ENCODE measurements around the gene NFKB1. TPM values are rescaled to one million over a fixed set of nuclear protein-coding genes. Genes with fewer than 3 reads are reported as not detected.
"Not testable (repeated sequence)": the region's sequence is repeated elsewhere in the genome, so short reads cannot be mapped to it uniquely, and the experiment has no call there.

NFKB1 gene
- total RNA-seq, 1 experiment from 2014 or later = 24.7 TPM

GRCh38 chr4:102569200-102569599, 68.0 kb downstream of the NFKB1 start:
- peaks cover 13% of the 10 kb centered on the region for H3K36me3 ChIP-seq
- no peaks in the 10 kb centered on the region for H3K27me3 ChIP-seq
- H3K9me3 ChIP-seq = no peaks in the 10 kb centered on the region
- H3K4me3 ChIP-seq = no peak overlapping the region
- no peak for DNase-seq

GRCh38 chr4:102570211-102570610, 69.1 kb downstream of the NFKB1 start:
- not testable (repeated sequence) for H3K9me3 ChIP-seq, H3K27me3 ChIP-seq, DNase-seq, H3K4me3 ChIP-seq
- H3K36me3 ChIP-seq = peaks cover 13% of the 10 kb centered on the region

- Histone ChIP-seq H3K4me3 (no peak overlapping the region), H3K9me3 (no peaks in the 10 kb centered on the region), H3K27me3 (no peaks in the 10 kb centered on the region), H3K36me3 (peaks cover 13% of the 10 kb centered on the region)
- DNase-seq = no peak
Observed at GRCh38 chr4:102572452-102572851, 71.3 kb downstream of the NFKB1 start.

- no peak overlapping the region for H3K4me3 ChIP-seq
- H3K9me3 ChIP-seq = no peaks in the 10 kb centered on the region
- no peak for DNase-seq
- peaks cover 10% of the 10 kb centered on the region for H3K36me3 ChIP-seq
- H3K27me3 ChIP-seq = no peaks in the 10 kb centered on the region
Observed at GRCh38 chr4:102574317-102574716, 73.2 kb downstream of the NFKB1 start.

- H3K9me3 ChIP-seq = no peaks in the 10 kb centered on the region
- H3K4me3 ChIP-seq = no peak overlapping the region
- DNase-seq = no peak
- H3K36me3 ChIP-seq = peaks cover 5% of the 10 kb centered on the region
- H3K27me3 ChIP-seq = no peaks in the 10 kb centered on the region
Observed at GRCh38 chr4:102575369-102576129, 74.4 kb downstream of the NFKB1 start.

GRCh38 chr4:102578270-102578669, 77.1 kb downstream of the NFKB1 start:
- DNase-seq = no peak
- Histone ChIP-seq H3K36me3 (no peaks in the 10 kb centered on the region; the same call in none of the 2 replicates), H3K27me3 (no peaks in the 10 kb centered on the region), H3K9me3 (no peaks in the 10 kb centered on the region), H3K4me3 (no peak overlapping the region)

- H3K27me3 ChIP-seq = no peaks in the 10 kb centered on the region
- H3K4me3 ChIP-seq = no peak overlapping the region
- H3K9me3 ChIP-seq = no peaks in the 10 kb centered on the region
- no peak for DNase-seq
- H3K36me3 ChIP-seq = no peaks in the 10 kb centered on the region; the same call in none of the 2 replicates
Observed at GRCh38 chr4:102578819-102579218, 77.7 kb downstream of the NFKB1 start.

- Histone ChIP-seq H3K27me3 (no peaks in the 10 kb centered on the region), H3K9me3 (no peaks in the 10 kb centered on the region), H3K4me3 (no peak overlapping the region), H3K36me3 (no peaks in the 10 kb centered on the region; the same call in none of the 2 replicates)
- no peak for DNase-seq
Observed at GRCh38 chr4:102579794-102580462, 78.8 kb downstream of the NFKB1 start.

GRCh38 chr4:102580463-102580842, 79.3 kb downstream of the NFKB1 start:
- no peaks in the 10 kb centered on the region for H3K9me3 ChIP-seq
- DNase-seq = no peak
- H3K36me3 ChIP-seq = no peaks in the 10 kb centered on the region; the same call in none of the 2 replicates

GRCh38 chr4:102584091-102584490, 82.9 kb downstream of the NFKB1 start:
- DNase-seq = no peak
- Histone ChIP-seq H3K9me3 (no peaks in the 10 kb centered on the region), H3K27me3 (no peaks in the 10 kb centered on the region), H3K36me3 (peaks cover 6% of the 10 kb centered on the region), H3K4me3 (no peak overlapping the region)

More at GRCh38 chr4:102580463-102580842, 79.3 kb downstream of the NFKB1 start:
- no peak overlapping the region for H3K4me3 ChIP-seq
- no peaks in the 10 kb centered on the region for H3K27me3 ChIP-seq

- no peaks in the 10 kb centered on the region for H3K27me3 ChIP-seq
- no peak overlapping the region for H3K4me3 ChIP-seq
- H3K9me3 ChIP-seq = no peaks in the 10 kb centered on the region
- H3K36me3 ChIP-seq = peaks cover 6% of the 10 kb centered on the region
- no peak for DNase-seq
Observed at GRCh38 chr4:102585329-102585728, 84.2 kb downstream of the NFKB1 start.

GRCh38 chr4:102586002-102586643, 85.0 kb downstream of the NFKB1 start:
- no peaks in the 10 kb centered on the region for H3K9me3 ChIP-seq
- H3K27me3 ChIP-seq = no peaks in the 10 kb centered on the region
- peaks cover 9% of the 10 kb centered on the region for H3K36me3 ChIP-seq
- no peak for DNase-seq
- no peak overlapping the region for H3K4me3 ChIP-seq

- Histone ChIP-seq H3K9me3 (no peaks in the 10 kb centered on the region), H3K4me3 (no peak overlapping the region), H3K27me3 (no peaks in the 10 kb centered on the region), H3K36me3 (peaks cover 11% of the 10 kb centered on the region)
- no peak for DNase-seq
Observed at GRCh38 chr4:102586644-102587021, 85.5 kb downstream of the NFKB1 start.

- no peaks in the 10 kb centered on the region for H3K27me3 ChIP-seq
- H3K9me3 ChIP-seq = no peaks in the 10 kb centered on the region
- H3K36me3 ChIP-seq = peaks cover 16% of the 10 kb centered on the region
- H3K4me3 ChIP-seq = no peak overlapping the region
- no peak for DNase-seq
Observed at GRCh38 chr4:102589743-102590142, 88.6 kb downstream of the NFKB1 start.

GRCh38 chr4:102592256-102592655, 91.1 kb downstream of the NFKB1 start:
- no peak for DNase-seq
- Histone ChIP-seq H3K4me3 (no peak overlapping the region), H3K27me3 (no peaks in the 10 kb centered on the region), H3K36me3 (peaks cover 28% of the 10 kb centered on the region), H3K9me3 (no peaks in the 10 kb centered on the region)

GRCh38 chr4:102593147-102593546, 92.0 kb downstream of the NFKB1 start:
- H3K36me3 ChIP-seq = peaks cover 24% of the 10 kb centered on the region
- no peaks in the 10 kb centered on the region for H3K27me3 ChIP-seq
- no peak overlapping the region for H3K4me3 ChIP-seq
- H3K9me3 ChIP-seq = no peaks in the 10 kb centered on the region
- DNase-seq = no peak

- Histone ChIP-seq H3K27me3 (no peaks in the 10 kb centered on the region), H3K9me3 (no peaks in the 10 kb centered on the region), H3K36me3 (peaks cover 22% of the 10 kb centered on the region), H3K4me3 (no peak overlapping the region)
- DNase-seq = no peak
Observed at GRCh38 chr4:102594000-102594399, 92.8 kb downstream of the NFKB1 start.
